Astrocyte (in vitro differentiated cells and primary cell): ENCODE data around the gene MYH15. TPM values are rescaled to one million over a fixed set of nuclear protein-coding genes. Genes with fewer than 3 reads are reported as not detected.

ENCODE experiments used
- DNase-seq: peaks from one replicate; pipeline ENCODE4 v3.0.0-alpha.2; 2010; ENCODE audit warnings: low read depth
- FAIRE-seq: peaks from 2 replicates; lab custom pipeline; 2011; peaks lifted over from hg19 to GRCh38; lab: Jason Lieb, UNC
- H2AFZ ChIP-seq: 2 replicates; pipeline ENCODE4 v1.6.0; 2012; ENCODE audit warnings: low read depth, low read length, inconsistent platforms
- H3K27ac ChIP-seq: 2 replicates; pipeline ENCODE4 v1.5.1; 2011; ENCODE audit warnings: low read depth, low read length, inconsistent platforms
- H3K27me3 ChIP-seq: 2 replicates; pipeline ENCODE4 v1.6.0; 2011; ENCODE audit warnings: low read length, inconsistent platforms; ENCODE audit not compliant: insufficient read depth
- H3K36me3 ChIP-seq: 2 replicates; pipeline ENCODE4 v1.5.1; 2011; ENCODE audit warnings: low read length, inconsistent platforms; ENCODE audit not compliant: insufficient read depth
- H3K4me1 ChIP-seq: 2 replicates; pipeline ENCODE4 v1.5.1; 2011; ENCODE audit warnings: low read length, inconsistent platforms; ENCODE audit not compliant: insufficient read depth
- H3K4me2 ChIP-seq: 2 replicates; pipeline ENCODE4 v1.6.0; 2012; ENCODE audit warnings: low read length, inconsistent platforms
- H3K4me3 ChIP-seq: 2 replicates; pipeline ENCODE4 v1.5.1; 2011; ENCODE audit warnings: low read depth, mild to moderate bottlenecking, low read length, inconsistent platforms; ENCODE audit not compliant: insufficient read depth
- H3K79me2 ChIP-seq: 2 replicates; pipeline ENCODE4 v1.6.0; 2012; ENCODE audit warnings: mild to moderate bottlenecking, low read length, inconsistent platforms; ENCODE audit not compliant: insufficient read depth
- H3K9ac ChIP-seq: 2 replicates; pipeline ENCODE4 v1.6.0; 2012; ENCODE audit warnings: mild to moderate bottlenecking, low read length, inconsistent platforms
- H3K9me3 ChIP-seq: 2 replicates; pipeline ENCODE4 v1.5.1; 2012; ENCODE audit warnings: low read depth, mild to moderate bottlenecking, low read length, inconsistent platforms; ENCODE audit not compliant: insufficient read depth
- H4K20me1 ChIP-seq: 2 replicates; pipeline ENCODE4 v1.6.0; 2012; ENCODE audit warnings: low read length, inconsistent platforms; ENCODE audit not compliant: insufficient read depth
- H3K27ac Mint-ChIP-seq: one replicate; pipeline ENCODE4 v1.8.0; 2021; ENCODE audit warnings: mild to moderate bottlenecking, mixed read lengths; ENCODE audit not compliant: unreplicated experiment
- H3K27me3 Mint-ChIP-seq: one replicate; pipeline ENCODE4 v1.8.0; 2021; ENCODE audit warnings: low read depth, mixed read lengths; ENCODE audit not compliant: unreplicated experiment
- H3K36me3 Mint-ChIP-seq: one replicate; pipeline ENCODE4 v1.8.0; 2021; ENCODE audit warnings: low read depth, mixed read lengths; ENCODE audit not compliant: unreplicated experiment
- H3K4me1 Mint-ChIP-seq: one replicate; pipeline ENCODE4 v1.8.0; 2021; ENCODE audit warnings: low read depth, mixed read lengths; ENCODE audit not compliant: unreplicated experiment
- H3K4me3 Mint-ChIP-seq: one replicate; pipeline ENCODE4 v1.8.0; 2021; ENCODE audit warnings: mild to moderate bottlenecking, moderate library complexity, mixed read lengths; ENCODE audit not compliant: unreplicated experiment
- H3K9me3 Mint-ChIP-seq: one replicate; pipeline ENCODE4 v1.8.0; 2021; ENCODE audit warnings: mild to moderate bottlenecking, mixed read lengths; ENCODE audit not compliant: unreplicated experiment
- EZH2 ChIP-seq: IDR thresholded peaks from 2 replicates; pipeline ENCODE4 v1.6.1; 2012; ENCODE audit warnings: mild to moderate bottlenecking, low read length, inconsistent platforms; ENCODE audit not compliant: insufficient read depth
- total RNA-seq: library from RNA; stranded (reverse); gene quantifications from 2 replicates; pipeline ENCODE4 v1.2.1, GENCODE V29; 2021
- TF ChIP-seq, protein P1 (sequence below): IDR thresholded peaks from 2 replicates; pipeline ENCODE4 v1.5.1; 2011; ENCODE audit warnings: low read depth, mild to moderate bottlenecking, inconsistent platforms, low read length, moderate library complexity; ENCODE audit not compliant: insufficient read depth

MYH15 gene
- total RNA-seq, 1 donor from 2014 or later, result 0.59 TPM

DNA sequence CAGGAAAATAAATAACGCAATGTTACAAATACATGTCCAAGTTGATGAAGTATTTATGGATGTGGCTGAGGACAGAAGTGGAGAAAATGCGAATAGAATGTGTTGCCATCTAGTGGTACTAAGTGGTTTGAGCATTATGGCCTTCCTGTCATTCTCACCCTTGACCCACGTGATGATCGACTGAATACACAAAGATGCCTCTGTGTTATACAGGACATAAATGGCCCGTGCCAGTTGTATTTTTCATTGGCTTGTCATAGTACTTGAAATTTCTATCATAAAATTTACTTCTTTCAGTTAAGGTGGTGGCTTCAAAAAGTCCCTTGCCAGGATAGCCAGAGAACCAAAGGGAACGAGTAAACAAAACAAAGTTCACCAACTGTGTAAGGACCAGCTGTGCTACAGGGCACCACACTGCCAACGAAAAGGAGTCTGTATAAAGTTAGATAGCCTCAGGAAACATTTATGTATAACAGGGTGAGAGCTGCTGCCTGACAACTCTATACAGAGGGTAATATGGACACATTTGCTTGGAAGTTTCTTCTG, 103.7 kb downstream of the MYH15 start:
- peaks cover 8% of the 10 kb centered on the region for H3K4me1 ChIP-seq
- H3K27ac ChIP-seq, result no peak overlapping the region
- no peak overlapping the region for H3K4me2 ChIP-seq
- H4K20me1 ChIP-seq, result no peaks in the 10 kb centered on the region
- H3K9ac ChIP-seq, result no peak overlapping the region
- H3K27ac Mint-ChIP-seq, result peak overlapping the region; percentile 29
- H3K4me3 Mint-ChIP-seq, result no peak overlapping the region
- H3K36me3 ChIP-seq, result no peaks in the 10 kb centered on the region
- no peaks in the 10 kb centered on the region for H3K27me3 Mint-ChIP-seq
- FAIRE-seq (peak; percentile 98), DNase-seq (peak; percentile 22)
- H3K79me2 ChIP-seq, result no peaks in the 10 kb centered on the region
- no peaks in the 10 kb centered on the region for H3K9me3 Mint-ChIP-seq
- no peak overlapping the region for H2AFZ ChIP-seq
- H3K27me3 ChIP-seq, result no peaks in the 10 kb centered on the region
- H3K9me3 ChIP-seq, result peaks cover 3% of the 10 kb centered on the region
- peaks cover 27% of the 10 kb centered on the region for H3K4me1 Mint-ChIP-seq
- H3K4me3 ChIP-seq, result no peak overlapping the region
- no peak for TF ChIP-seq EZH2
- TF ChIP-seq, protein P1, sequence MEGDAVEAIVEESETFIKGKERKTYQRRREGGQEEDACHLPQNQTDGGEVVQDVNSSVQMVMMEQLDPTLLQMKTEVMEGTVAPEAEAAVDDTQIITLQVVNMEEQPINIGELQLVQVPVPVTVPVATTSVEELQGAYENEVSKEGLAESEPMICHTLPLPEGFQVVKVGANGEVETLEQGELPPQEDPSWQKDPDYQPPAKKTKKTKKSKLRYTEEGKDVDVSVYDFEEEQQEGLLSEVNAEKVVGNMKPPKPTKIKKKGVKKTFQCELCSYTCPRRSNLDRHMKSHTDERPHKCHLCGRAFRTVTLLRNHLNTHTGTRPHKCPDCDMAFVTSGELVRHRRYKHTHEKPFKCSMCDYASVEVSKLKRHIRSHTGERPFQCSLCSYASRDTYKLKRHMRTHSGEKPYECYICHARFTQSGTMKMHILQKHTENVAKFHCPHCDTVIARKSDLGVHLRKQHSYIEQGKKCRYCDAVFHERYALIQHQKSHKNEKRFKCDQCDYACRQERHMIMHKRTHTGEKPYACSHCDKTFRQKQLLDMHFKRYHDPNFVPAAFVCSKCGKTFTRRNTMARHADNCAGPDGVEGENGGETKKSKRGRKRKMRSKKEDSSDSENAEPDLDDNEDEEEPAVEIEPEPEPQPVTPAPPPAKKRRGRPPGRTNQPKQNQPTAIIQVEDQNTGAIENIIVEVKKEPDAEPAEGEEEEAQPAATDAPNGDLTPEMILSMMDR, result peak; percentile 66
- H3K36me3 Mint-ChIP-seq, result no peaks in the 10 kb centered on the region

DNA sequence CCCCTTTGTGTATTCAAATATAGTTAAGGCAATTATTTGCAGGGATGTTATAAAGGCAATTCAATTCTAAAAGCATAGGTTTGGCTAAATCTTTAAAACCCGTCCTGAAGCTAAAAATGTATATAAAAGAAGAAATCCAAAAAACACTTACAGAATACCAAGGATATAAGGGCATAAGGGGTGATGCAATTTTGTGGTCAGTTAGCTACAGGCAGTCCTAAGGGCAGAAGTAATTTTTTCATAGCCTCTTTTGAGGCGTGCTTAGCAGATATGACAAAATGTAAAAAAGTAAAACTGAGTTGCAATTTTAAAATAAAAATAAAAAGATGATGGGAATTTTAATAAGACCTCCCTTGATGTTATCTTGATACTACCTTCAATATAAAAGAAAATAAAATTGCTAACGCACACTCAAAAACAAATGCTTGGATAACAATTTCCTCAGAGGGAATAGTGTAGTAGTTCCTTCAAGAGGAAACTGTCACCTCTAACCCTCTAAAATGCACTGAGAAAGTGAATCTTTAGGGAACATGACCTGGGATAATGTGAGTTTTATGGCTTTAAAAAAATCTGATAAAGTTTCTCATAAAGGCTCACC, 104.2 kb downstream of the MYH15 start:
- no peak overlapping the region for H3K27ac ChIP-seq
- Mint-ChIP-seq H3K36me3 (no peaks in the 10 kb centered on the region), H3K4me1 (peaks cover 27% of the 10 kb centered on the region), H3K9me3 (no peaks in the 10 kb centered on the region), H3K27me3 (no peaks in the 10 kb centered on the region), H3K27ac (peak overlapping the region; percentile 82), H3K4me3 (no peak overlapping the region)
- no peaks in the 10 kb centered on the region for H4K20me1 ChIP-seq
- no peak overlapping the region for H3K4me3 ChIP-seq
- H3K4me2 ChIP-seq, result no peak overlapping the region
- H3K27me3 ChIP-seq, result no peaks in the 10 kb centered on the region
- DNase-seq, result no peak
- peaks cover 3% of the 10 kb centered on the region for H3K9me3 ChIP-seq
- no peak for FAIRE-seq
- H3K9ac ChIP-seq, result no peak overlapping the region
- H3K36me3 ChIP-seq, result no peaks in the 10 kb centered on the region
- no peak overlapping the region for H2AFZ ChIP-seq
- no peaks in the 10 kb centered on the region for H3K79me2 ChIP-seq
- peaks cover 8% of the 10 kb centered on the region for H3K4me1 ChIP-seq
- TF ChIP-seq EZH2, result no peak
- TF ChIP-seq, protein P1, result no peak

DNA sequence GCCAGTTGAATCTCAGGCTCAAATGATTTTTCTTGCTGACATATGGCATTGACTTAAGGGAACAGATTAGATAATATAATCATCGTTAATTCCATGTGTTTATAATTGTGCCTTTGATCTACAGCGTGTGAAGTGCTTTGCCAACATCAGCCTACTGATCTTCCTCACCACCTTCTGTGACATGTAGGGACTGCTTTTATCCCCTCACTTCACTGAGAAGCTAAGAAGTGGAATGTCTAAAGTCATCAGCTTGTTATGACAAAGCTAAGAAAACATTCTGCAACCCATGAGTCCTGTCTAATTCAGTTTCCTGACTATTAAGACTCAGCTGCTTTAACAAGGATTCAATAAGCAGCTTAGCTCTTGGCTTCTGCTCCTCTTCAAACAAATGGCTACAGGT, 106.0 kb downstream of the MYH15 start:
- no peaks in the 10 kb centered on the region for H3K27me3 ChIP-seq
- H3K36me3 Mint-ChIP-seq, result no peaks in the 10 kb centered on the region
- H3K9ac ChIP-seq, result no peak overlapping the region
- no peaks in the 10 kb centered on the region for H4K20me1 ChIP-seq
- peaks cover 27% of the 10 kb centered on the region for H3K4me1 Mint-ChIP-seq
- H3K9me3 ChIP-seq, result no peaks in the 10 kb centered on the region
- TF ChIP-seq, protein P1, result no peak
- no peak for TF ChIP-seq EZH2
- peak overlapping the region; percentile 21 for H3K4me2 ChIP-seq
- no peak overlapping the region for H3K27ac ChIP-seq
- H3K36me3 ChIP-seq, result no peaks in the 10 kb centered on the region
- no peak overlapping the region for H2AFZ ChIP-seq
- no peak for FAIRE-seq
- DNase-seq, result peak; percentile 22
- H3K27ac Mint-ChIP-seq, result peak overlapping the region; percentile 54
- peaks cover 8% of the 10 kb centered on the region for H3K4me1 ChIP-seq
- no peak overlapping the region for H3K4me3 ChIP-seq
- H3K9me3 Mint-ChIP-seq, result no peaks in the 10 kb centered on the region
- H3K79me2 ChIP-seq, result no peaks in the 10 kb centered on the region
- no peak overlapping the region for H3K4me3 Mint-ChIP-seq
- H3K27me3 Mint-ChIP-seq, result no peaks in the 10 kb centered on the region
